GM12891 (cell line): ENCODE results near the gene MTPN.

ENCODE experiments used
- POLR2A ChIP-seq: IDR thresholded peaks from 2 replicates; pipeline ENCODE4 v1.6.1; 2011; ENCODE audit warnings: low read depth, low read length, control low read depth
- POLR2AphosphoS5 ChIP-seq: IDR thresholded peaks from 2 replicates; pipeline ENCODE4 v1.6.1; 2011; ENCODE audit warnings: low read depth, low read length, control low read depth

DNA sequence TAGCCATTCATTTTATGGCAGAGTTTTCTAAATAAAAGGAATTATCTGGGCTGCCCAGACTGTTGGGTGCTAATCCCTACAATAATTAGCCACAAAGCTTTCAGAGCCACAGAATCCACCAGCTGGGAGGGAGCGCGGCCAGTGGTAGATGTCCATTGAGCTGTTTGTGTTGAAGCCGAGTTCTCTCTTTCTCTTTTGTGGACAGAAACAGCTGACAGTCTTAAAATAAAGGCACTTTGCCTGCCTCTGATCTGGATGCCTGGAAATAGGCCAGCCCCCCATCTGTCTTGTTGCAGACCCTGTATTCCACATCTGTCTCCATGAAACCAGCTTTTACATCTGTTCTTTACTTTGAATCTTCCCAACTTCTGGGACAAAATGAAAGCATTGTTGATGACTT, 66.1 kb downstream of the MTPN start:
- no peak for TF ChIP-seq POLR2AphosphoS5
- no peak for TF ChIP-seq POLR2A
